Gastroesophageal sphincter (tissue), 4 donors: ENCODE results near the gene DTNBP1. TPM values are rescaled to one million over a fixed set of nuclear protein-coding genes. Genes with fewer than 3 reads are reported as not detected.

ENCODE experiments used
- ATAC-seq: fragments of 150-250 bp; one replicate; pipeline ENCODE4 v1.9.1; 2016; ENCODE audit warnings: mild to moderate bottlenecking, moderate library complexity
- H3K27ac ChIP-seq, 4 donors: fragments of 200-600 bp; sonication (generic) in 3 of 4; 1 replicate in 3 of 4; 2 replicates in 1 of 4; pipeline ENCODE4 v1.5.1; 2016 to 2019
- H3K27me3 ChIP-seq: fragments of 200-600 bp; sonication (generic); one replicate; pipeline ENCODE4 v1.5.1; 2019
- H3K36me3 ChIP-seq, 2 donors: fragments of 200-600 bp; sonication (generic); one replicate each; pipeline ENCODE4 v1.5.1; 2019; ENCODE audit warnings: control low read depth in 1 of 2
- H3K4me1 ChIP-seq, 3 donors: fragments of 200-600 bp; sonication (generic); 1 replicate in 2 of 3; 2 replicates in 1 of 3; pipeline ENCODE4 v1.5.1; 2016 to 2019; ENCODE audit warnings: control low read depth in 2 of 3
- H3K4me3 ChIP-seq, 2 donors: fragments of 200-600 bp; sonication (generic); one replicate each; pipeline ENCODE4 v1.5.1; 2019; ENCODE audit warnings: mild to moderate bottlenecking in 1 of 2, moderate library complexity in 1 of 2
- H3K9me3 ChIP-seq, 3 donors: fragments of 200-600 bp; sonication (generic); one replicate each; pipeline ENCODE4 v1.5.1; 2017 to 2019; ENCODE audit warnings: control low read depth in 2 of 3
- EP300 ChIP-seq: sonication (generic); formaldehyde crosslinking; IDR thresholded peaks from one replicate; pipeline ENCODE4 v1.6.1; 2017; ENCODE audit warnings: antibody characterized with exemption, mild to moderate bottlenecking
- POLR2A ChIP-seq, 2 donors: fragments of 450-650 bp; IDR thresholded peaks; one replicate each; pipeline ENCODE4 v1.6.1; 2017; ENCODE audit warnings: antibody characterized with exemption in 2 of 2, mild to moderate bottlenecking in 2 of 2, moderate library complexity in 1 of 2
- POLR2AphosphoS5 ChIP-seq: sonication (generic); formaldehyde crosslinking; IDR thresholded peaks from one replicate; pipeline ENCODE4 v1.6.1; 2017; ENCODE audit warnings: antibody characterized with exemption
- WGBS, 2 donors: methylation state at CpG; one replicate each; pipeline ENCODE4 v1.1.5; 2018; ENCODE audit warnings: low coverage in 1 of 2; 5-methylcytosine and 5-hydroxymethylcytosine counted together
- total RNA-seq, 4 donors: library from RNA; depleted of rRNA; stranded (reverse); fragments of >200 nt; gene quantifications; one replicate each; pipeline ENCODE4 v1.1.0, GENCODE V29; 2016
- TF ChIP-seq, protein P1 (sequence below), 4 experiments: fragments of 200-600 bp in 2 of 4; fragments of 450-650 bp in 2 of 4; sonication (generic) in 1 of 4; IDR thresholded peaks; one replicate each; pipeline ENCODE4 v1.5.1; 2017 to 2019; ENCODE audit warnings: antibody characterized with exemption in 4 of 4, mild to moderate bottlenecking in 2 of 4, moderate library complexity in 2 of 4

DTNBP1 gene
- total RNA-seq, 4 donors from 2014 or later = 14.4 to 20.2 (median 16.9) TPM

DNA sequence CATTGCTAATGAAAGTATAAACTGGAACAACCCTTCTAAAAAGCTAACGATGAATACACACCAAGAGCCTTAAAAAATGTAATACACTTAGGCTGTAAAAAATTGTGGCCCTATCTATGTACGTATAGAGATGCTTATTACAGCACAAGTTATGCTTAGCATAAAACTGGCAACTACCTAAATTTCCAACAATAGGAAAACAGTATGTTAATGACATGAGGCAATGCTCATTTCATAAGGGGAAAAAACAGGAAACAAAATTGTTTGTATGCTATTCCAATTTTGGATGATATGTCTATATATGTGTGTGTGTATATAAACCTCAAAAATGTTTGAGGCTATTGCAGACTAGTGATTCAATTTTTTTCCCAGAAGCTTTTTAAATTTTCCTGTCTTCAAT is 82.5 kb downstream of the DTNBP1 start:
- no peaks in the 10 kb centered on the region for H3K9me3 ChIP-seq
- H3K4me3 ChIP-seq = no peak overlapping the region
- no peaks in the 10 kb centered on the region for H3K36me3 ChIP-seq
- peaks cover 0 to 34% (median 12%) of the 10 kb centered on the region in 3 donors for H3K4me1 ChIP-seq
- 87 to 91% methylated on average over 2 of the region's 2 CpGs for WGBS, 2 donors
- TF ChIP-seq POLR2AphosphoS5 (no peak), POLR2A (IDR thresholded peaks at IDR 0.05) (no peak), EP300 (no peak)
- TF ChIP-seq, protein P1, sequence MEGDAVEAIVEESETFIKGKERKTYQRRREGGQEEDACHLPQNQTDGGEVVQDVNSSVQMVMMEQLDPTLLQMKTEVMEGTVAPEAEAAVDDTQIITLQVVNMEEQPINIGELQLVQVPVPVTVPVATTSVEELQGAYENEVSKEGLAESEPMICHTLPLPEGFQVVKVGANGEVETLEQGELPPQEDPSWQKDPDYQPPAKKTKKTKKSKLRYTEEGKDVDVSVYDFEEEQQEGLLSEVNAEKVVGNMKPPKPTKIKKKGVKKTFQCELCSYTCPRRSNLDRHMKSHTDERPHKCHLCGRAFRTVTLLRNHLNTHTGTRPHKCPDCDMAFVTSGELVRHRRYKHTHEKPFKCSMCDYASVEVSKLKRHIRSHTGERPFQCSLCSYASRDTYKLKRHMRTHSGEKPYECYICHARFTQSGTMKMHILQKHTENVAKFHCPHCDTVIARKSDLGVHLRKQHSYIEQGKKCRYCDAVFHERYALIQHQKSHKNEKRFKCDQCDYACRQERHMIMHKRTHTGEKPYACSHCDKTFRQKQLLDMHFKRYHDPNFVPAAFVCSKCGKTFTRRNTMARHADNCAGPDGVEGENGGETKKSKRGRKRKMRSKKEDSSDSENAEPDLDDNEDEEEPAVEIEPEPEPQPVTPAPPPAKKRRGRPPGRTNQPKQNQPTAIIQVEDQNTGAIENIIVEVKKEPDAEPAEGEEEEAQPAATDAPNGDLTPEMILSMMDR (IDR thresholded peaks at IDR 0.05) = no peak
- ATAC-seq = no peak
- no peak overlapping the region for H3K27ac ChIP-seq
- no peaks in the 10 kb centered on the region for H3K27me3 ChIP-seq

DNA sequence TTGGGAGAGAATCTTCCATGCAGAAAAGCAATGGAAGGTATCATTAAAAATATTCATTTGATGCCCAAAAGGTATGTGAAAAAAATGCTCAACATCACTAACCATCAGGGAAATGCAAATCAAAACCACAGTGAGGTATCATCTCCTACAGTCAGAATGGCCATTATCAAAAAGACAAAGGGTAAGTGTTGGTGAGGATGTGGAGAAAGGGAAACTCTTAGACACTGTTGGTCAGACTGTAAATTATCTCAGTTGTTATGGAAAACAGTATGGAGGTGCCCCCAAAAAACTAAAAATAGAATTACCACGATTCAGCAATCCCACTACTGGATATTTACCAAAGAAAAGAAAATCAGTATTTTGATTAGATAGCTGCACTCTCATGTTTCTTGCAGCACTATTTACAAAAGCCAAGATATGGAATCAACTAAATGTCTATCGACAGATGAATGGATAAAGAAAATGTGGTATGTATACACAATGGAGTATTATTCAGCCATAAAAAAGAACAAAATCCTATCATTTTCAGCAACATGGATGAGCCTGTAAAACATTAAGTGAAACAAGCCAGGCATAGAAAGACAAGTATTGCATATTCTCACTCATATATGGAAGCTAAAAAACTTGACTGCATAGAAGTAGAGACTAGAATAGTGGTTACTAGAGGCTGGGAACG is 84.0 kb downstream of the DTNBP1 start:
- TF ChIP-seq, protein P1 (IDR thresholded peaks at IDR 0.05) = no peak
- TF ChIP-seq EP300 (no peak), POLR2AphosphoS5 (no peak)
- Histone ChIP-seq H3K27me3 (no peaks in the 10 kb centered on the region), H3K4me3 (no peak overlapping the region), H3K9me3 (no peaks in the 10 kb centered on the region), H3K27ac (no peak overlapping the region), H3K36me3 (no peaks in the 10 kb centered on the region), H3K4me1 (peaks cover 0 to 34% (median 12%) of the 10 kb centered on the region in 3 donors)
- ATAC-seq = no peak
- 86 to 88% methylated on average over 3 of the region's 3 CpGs for WGBS, 2 donors

DNA sequence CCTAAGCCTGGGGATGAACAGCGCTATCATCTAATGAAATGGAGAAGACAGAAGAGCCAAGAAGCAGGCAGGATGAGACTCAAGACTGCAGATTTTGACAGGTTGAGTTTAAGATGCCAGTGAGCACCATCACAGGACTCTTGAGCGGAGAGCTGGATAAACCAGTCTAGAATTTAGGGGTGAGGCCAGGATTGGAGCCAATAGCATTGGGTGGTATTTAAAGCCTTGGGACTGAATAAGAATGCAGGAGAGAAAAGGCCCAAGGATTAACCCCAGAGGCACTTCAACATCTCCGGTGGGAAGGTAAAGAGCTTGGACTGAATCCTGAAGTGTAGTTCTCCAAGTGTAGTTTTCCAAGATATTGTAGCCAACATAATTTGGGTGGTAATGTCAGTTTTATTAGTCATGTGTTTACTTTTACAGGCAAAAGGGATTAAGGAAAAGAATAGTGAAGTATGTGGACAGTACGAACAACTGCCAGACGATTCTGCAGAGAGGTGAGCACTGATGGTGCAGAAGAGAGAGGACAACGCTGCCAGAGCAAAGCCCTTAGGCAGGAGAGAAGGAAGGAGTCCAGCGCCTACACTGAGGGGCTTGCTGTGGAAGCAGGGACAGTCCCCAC is 85.2 kb downstream of the DTNBP1 start:
- no peak for TF ChIP-seq POLR2A (IDR thresholded peaks at IDR 0.05)
- TF ChIP-seq POLR2AphosphoS5 = no peak
- TF ChIP-seq, protein P1 (IDR thresholded peaks at IDR 0.05) = no peak
- no peak for TF ChIP-seq EP300
- H3K27me3 ChIP-seq = no peaks in the 10 kb centered on the region
- H3K27ac ChIP-seq = peak overlapping the region in 1 of 4 donors; percentile 20
- ATAC-seq = no peak
- 25 to 32% methylated on average over 4 to 7 of the region's 7 CpGs for WGBS, 2 donors
- peaks cover 0 to 34% (median 12%) of the 10 kb centered on the region in 3 donors for H3K4me1 ChIP-seq
- no peak overlapping the region for H3K4me3 ChIP-seq
- no peaks in the 10 kb centered on the region for H3K36me3 ChIP-seq
- no peaks in the 10 kb centered on the region for H3K9me3 ChIP-seq

DNA sequence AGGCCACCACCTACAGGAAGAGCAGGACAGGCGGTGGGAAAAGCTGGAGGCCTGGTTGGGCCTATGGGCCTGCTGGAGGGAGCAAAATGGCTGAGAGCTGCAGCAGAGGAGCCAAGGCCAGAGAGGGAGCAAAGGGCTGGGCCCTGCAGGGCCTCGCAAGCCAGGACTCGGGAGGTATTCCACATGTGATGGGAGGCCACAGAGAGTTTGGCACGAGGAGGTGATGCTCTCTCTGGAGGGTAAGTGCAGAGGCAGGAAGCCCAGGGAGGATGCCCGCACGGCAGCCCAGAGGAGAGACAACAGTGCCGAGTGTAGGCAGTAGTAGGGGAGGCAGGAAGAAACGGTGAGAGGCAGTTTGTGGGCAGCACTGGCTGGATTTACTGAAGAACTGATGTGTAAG is 85.7 kb downstream of the DTNBP1 start:
- 86 to 100% methylated on average over 1 to 8 of the region's 8 CpGs for WGBS, 2 donors
- Histone ChIP-seq H3K9me3 (no peaks in the 10 kb centered on the region), H3K4me1 (peaks cover 0 to 33% (median 12%) of the 10 kb centered on the region in 3 donors), H3K27ac (no peak overlapping the region), H3K27me3 (no peaks in the 10 kb centered on the region), H3K4me3 (no peak overlapping the region), H3K36me3 (no peaks in the 10 kb centered on the region)
- no peak for ATAC-seq
- TF ChIP-seq POLR2AphosphoS5 (no peak), POLR2A (IDR thresholded peaks at IDR 0.05) (no peak), EP300 (no peak)
- TF ChIP-seq, protein P1 (IDR thresholded peaks at IDR 0.05) = no peak
